ENCODE results near the gene DEUP1. TPM values are rescaled to one million over a fixed set of nuclear protein-coding genes. Genes with fewer than 3 reads are reported as not detected.

Gene DEUP1
- total RNA-seq, 2 donors from 2014 or later: not detected

DNA sequence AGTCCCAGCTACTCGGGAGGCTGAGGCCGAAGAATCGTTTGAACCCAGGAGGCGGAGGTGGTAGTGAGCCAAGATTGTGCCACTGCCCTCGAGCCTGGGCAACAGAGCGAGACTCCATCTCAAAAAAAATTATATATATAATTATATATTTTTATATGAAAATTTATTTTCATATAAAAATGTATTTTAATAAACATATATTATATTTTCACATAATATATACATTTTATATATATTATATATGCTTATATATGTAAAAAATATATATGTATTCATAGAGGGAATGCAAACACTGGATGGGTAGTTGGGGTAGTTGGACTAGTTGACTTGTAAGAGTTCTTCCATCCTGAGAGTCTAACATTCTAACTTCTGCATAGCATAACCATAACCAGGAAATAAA is 20.3 kb downstream of the DEUP1 start:
- Histone ChIP-seq H3K27ac (no peak overlapping the region), H3K36me3 (no peaks in the 10 kb centered on the region), H3K4me1 (ENCODE audit: control insufficient read depth in 1 of 2, low read depth in 2 of 2) (no peaks in the 10 kb centered on the region), H3K27me3 (replicated peaks; ENCODE audit: insufficient read depth) (no peaks in the 10 kb centered on the region), H3K4me3 (no peak overlapping the region), H3K9me3 (no peaks in the 10 kb centered on the region)
- TF ChIP-seq, protein P1, sequence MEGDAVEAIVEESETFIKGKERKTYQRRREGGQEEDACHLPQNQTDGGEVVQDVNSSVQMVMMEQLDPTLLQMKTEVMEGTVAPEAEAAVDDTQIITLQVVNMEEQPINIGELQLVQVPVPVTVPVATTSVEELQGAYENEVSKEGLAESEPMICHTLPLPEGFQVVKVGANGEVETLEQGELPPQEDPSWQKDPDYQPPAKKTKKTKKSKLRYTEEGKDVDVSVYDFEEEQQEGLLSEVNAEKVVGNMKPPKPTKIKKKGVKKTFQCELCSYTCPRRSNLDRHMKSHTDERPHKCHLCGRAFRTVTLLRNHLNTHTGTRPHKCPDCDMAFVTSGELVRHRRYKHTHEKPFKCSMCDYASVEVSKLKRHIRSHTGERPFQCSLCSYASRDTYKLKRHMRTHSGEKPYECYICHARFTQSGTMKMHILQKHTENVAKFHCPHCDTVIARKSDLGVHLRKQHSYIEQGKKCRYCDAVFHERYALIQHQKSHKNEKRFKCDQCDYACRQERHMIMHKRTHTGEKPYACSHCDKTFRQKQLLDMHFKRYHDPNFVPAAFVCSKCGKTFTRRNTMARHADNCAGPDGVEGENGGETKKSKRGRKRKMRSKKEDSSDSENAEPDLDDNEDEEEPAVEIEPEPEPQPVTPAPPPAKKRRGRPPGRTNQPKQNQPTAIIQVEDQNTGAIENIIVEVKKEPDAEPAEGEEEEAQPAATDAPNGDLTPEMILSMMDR (IDR thresholded peaks at IDR 0.05): no peak
- ATAC-seq (ENCODE audit: insufficient number of reproducible peaks, low FRiP score, low read depth) (no peak), DNase-seq (ENCODE audit: low spot score) (no peak)

DNA sequence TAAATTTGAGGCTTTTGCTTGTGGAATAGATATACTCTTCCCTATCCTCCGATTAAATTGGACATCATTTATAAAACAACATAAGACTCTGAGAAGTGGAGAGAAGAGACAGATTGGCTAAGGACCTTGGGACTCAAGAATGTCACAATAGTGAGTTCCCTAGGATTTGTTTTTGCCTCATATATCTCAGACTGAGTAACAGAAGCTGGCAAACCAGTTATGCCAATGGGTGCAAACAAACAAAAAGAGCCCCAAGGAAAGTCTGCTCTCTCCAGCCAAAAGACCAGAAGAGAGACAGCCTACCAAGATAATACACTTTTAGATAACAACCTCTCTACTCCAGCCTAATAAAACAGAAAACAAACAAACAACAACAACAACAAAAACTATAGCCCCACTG is 28.9 kb downstream of the DEUP1 start:
- TF ChIP-seq, protein P1 (IDR thresholded peaks at IDR 0.05): no peak
- no peak for ATAC-seq (ENCODE audit: insufficient number of reproducible peaks, low FRiP score, low read depth)

GRCh38 chr11:93361435-93361834 is 30.9 kb downstream of the DEUP1 start:
- TF ChIP-seq, protein P1 (IDR thresholded peaks at IDR 0.05): peak; percentile 10
- Histone ChIP-seq H3K27ac (no peak overlapping the region), H3K27me3 (replicated peaks; ENCODE audit: insufficient read depth) (no peaks in the 10 kb centered on the region), H3K9me3 (peaks cover 6% of the 10 kb centered on the region), H3K4me1 (ENCODE audit: control insufficient read depth in 1 of 2, low read depth in 2 of 2) (no peaks in the 10 kb centered on the region), H3K4me3 (no peak overlapping the region), H3K36me3 (no peaks in the 10 kb centered on the region)
- ATAC-seq (ENCODE audit: insufficient number of reproducible peaks, low FRiP score, low read depth): no peak
- DNase-seq (ENCODE audit: low spot score): no peak

More for the DNA sequence above, 28.9 kb downstream of the DEUP1 start:
- Histone ChIP-seq H3K4me1 (ENCODE audit: control insufficient read depth in 1 of 2, low read depth in 2 of 2) (no peaks in the 10 kb centered on the region), H3K27ac (no peak overlapping the region), H3K27me3 (replicated peaks; ENCODE audit: insufficient read depth) (no peaks in the 10 kb centered on the region), H3K9me3 (peaks cover 6% of the 10 kb centered on the region), H3K36me3 (no peaks in the 10 kb centered on the region), H3K4me3 (no peak overlapping the region)
- no peak for DNase-seq (ENCODE audit: low spot score)

DNA sequence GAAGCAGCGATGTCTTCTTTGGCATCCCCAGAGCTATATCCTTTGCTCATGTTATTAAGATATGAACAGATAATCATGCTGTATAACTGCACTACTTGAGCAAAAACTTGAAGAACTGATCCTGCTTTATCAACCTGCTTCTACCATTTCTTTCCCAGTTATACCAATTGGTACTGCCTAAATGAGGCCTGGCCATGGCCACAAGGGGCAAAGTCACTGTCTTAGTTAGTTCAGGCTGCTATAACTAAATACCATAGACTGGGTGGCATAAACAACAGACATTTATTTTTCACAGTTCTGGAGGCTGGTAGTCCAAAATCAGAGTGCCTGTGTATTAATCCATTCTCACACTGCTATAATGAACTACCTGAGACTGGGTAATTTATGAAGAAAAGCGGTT is 37.5 kb downstream of the DEUP1 start:
- no peaks in the 10 kb centered on the region for H3K36me3 ChIP-seq
- H3K27ac ChIP-seq: no peak overlapping the region
- TF ChIP-seq, protein P1 (IDR thresholded peaks at IDR 0.05): no peak
- no peak for ATAC-seq (ENCODE audit: insufficient number of reproducible peaks, low FRiP score, low read depth)
- no peaks in the 10 kb centered on the region for H3K27me3 ChIP-seq (replicated peaks; ENCODE audit: insufficient read depth)
- DNase-seq (ENCODE audit: low spot score): no peak
- H3K4me1 ChIP-seq (ENCODE audit: control insufficient read depth in 1 of 2, low read depth in 2 of 2): no peaks in the 10 kb centered on the region
- H3K9me3 ChIP-seq: no peaks in the 10 kb centered on the region
- H3K4me3 ChIP-seq: no peak overlapping the region

- Histone ChIP-seq H3K4me3 (no peak overlapping the region), H3K4me1 (ENCODE audit: control insufficient read depth in 1 of 2, low read depth in 2 of 2) (no peaks in the 10 kb centered on the region), H3K27me3 (replicated peaks; ENCODE audit: insufficient read depth) (no peaks in the 10 kb centered on the region), H3K9me3 (no peaks in the 10 kb centered on the region), H3K36me3 (no peaks in the 10 kb centered on the region), H3K27ac (no peak overlapping the region)
- TF ChIP-seq, protein P1 (IDR thresholded peaks at IDR 0.05): no peak
- ATAC-seq (ENCODE audit: insufficient number of reproducible peaks, low FRiP score, low read depth) (no peak), DNase-seq (ENCODE audit: low spot score) (no peak)
Observed at GRCh38 chr11:93370260-93370659, 39.7 kb downstream of the DEUP1 start.
